HepG2 (cell line): ENCODE results near the gene GLRB. TPM values are rescaled to one million over a fixed set of nuclear protein-coding genes. Genes with fewer than 3 reads are reported as not detected.

ENCODE experiments used
- CBFB ChIP-seq: sonication (generic); formaldehyde crosslinking; IDR thresholded peaks from 2 replicates; pipeline ENCODE4 v1.4.0; 2020; ENCODE audit warnings: missing genetic modification reagents
- CERS6 ChIP-seq: sonication (generic); formaldehyde crosslinking; IDR thresholded peaks from 2 replicates; pipeline ENCODE4 v1.5.0; 2020; ENCODE audit warnings: missing genetic modification reagents
- FUBP1 ChIP-seq: sonication (generic); formaldehyde crosslinking; IDR thresholded peaks from 2 replicates; pipeline ENCODE4 v1.5.1; 2020; ENCODE audit warnings: missing genetic modification reagents, mild to moderate bottlenecking, borderline replicate concordance
- HINFP ChIP-seq: sonication (generic); formaldehyde crosslinking; IDR thresholded peaks from 2 replicates; pipeline ENCODE4 v1.4.0; 2020; ENCODE audit warnings: low read depth, mild to moderate bottlenecking, missing genetic modification reagents
- MEIS2 ChIP-seq: sonication (generic); formaldehyde crosslinking; IDR thresholded peaks from 2 replicates; pipeline ENCODE4 v1.9.0; 2021; ENCODE audit warnings: mild to moderate bottlenecking, missing genetic modification reagents
- NPAS2 ChIP-seq: sonication (generic); formaldehyde crosslinking; IDR thresholded peaks from 2 replicates; pipeline ENCODE4 v1.8.0; 2022; ENCODE audit warnings: mild to moderate bottlenecking, missing genetic modification reagents, borderline replicate concordance
- PLRG1 ChIP-seq: fragments of 450-650 bp; conservative IDR thresholded peaks from 2 replicates; pipeline ENCODE4 v1.6.1; 2016
- POLR2G ChIP-seq: fragments of 200-400 bp; formaldehyde crosslinking; IDR thresholded peaks from 2 replicates; pipeline ENCODE4 v1.6.1; 2018; ENCODE audit warnings: mild to moderate bottlenecking, low read depth, low read length, moderate library complexity
- PRMT3 ChIP-seq: sonication (generic); formaldehyde crosslinking; IDR thresholded peaks from 2 replicates; pipeline ENCODE4 v1.8.1; 2022; ENCODE audit warnings: low read depth, mild to moderate bottlenecking, moderate library complexity, missing genetic modification reagents, borderline replicate concordance
- RBAK ChIP-seq: sonication (generic); formaldehyde crosslinking; IDR thresholded peaks from 2 replicates; pipeline ENCODE4 v1.5.1; 2020; ENCODE audit warnings: mild to moderate bottlenecking, missing genetic modification reagents
- SMC3 ChIP-seq: IDR thresholded peaks from 2 replicates; pipeline ENCODE4 v1.6.1; 2011; ENCODE audit warnings: low read length, improper control_type of control experiment
- SNAPC4 ChIP-seq: sonication (generic); formaldehyde crosslinking; IDR thresholded peaks from 2 replicates; pipeline ENCODE4 v1.4.0; 2020; ENCODE audit warnings: mild to moderate bottlenecking, missing genetic modification reagents
- ZNF142 ChIP-seq: sonication (generic); formaldehyde crosslinking; IDR thresholded peaks from 2 replicates; pipeline ENCODE4 v1.4.0; 2020; ENCODE audit warnings: missing genetic modification reagents
- polyA plus RNA-seq, 8 experiments: library from polyadenylated mRNA; depleted of rRNA in 3 of 8; stranded (reverse) in 7 of 8; unstranded in 1 of 8; fragments of >200 nt; fragmentation: Illumina TruSeq in 4 of 8; extraction: Trizol in 4 of 8; gene quantifications; 2 replicates each; pipeline versions ENCODE4 v1.2.1 to v1.2.3, GENCODE V29; 2011 to 2016; ENCODE audit warnings: low read depth in 4 of 8, missing spikeins in 1 of 8, mixed read lengths in 1 of 8; ENCODE audit not compliant: insufficient read depth in 1 of 8
- total RNA-seq, 5 experiments: library from RNA; depleted of rRNA; stranded (reverse); fragments of >200 nt; fragmentation: Illumina TruSeq; extraction: Trizol; gene quantifications; 2 replicates each; pipeline ENCODE4 v1.2.3, GENCODE V29; 2016; ENCODE audit warnings: low read depth in 1 of 5

The GLRB gene
- total and polyA plus RNA-seq, 2 of the 13 experiments (the other 11 are each of a cell fraction or from before 2014, with no cell fraction given) = 0.17 to 0.24 TPM

- no peak for TF ChIP-seq SNAPC4 (CRISPR knock-in tag)
- no peak for TF ChIP-seq RBAK
- TF ChIP-seq POLR2G = no peak
- TF ChIP-seq CBFB = no peak
- TF ChIP-seq NPAS2 (CRISPR knock-in tag) = no peak
- TF ChIP-seq FUBP1 (CRISPR knock-in tag) = no peak
- 0 out of 2 replicates have a peak, but pooled peaks have one; percentile 74 for TF ChIP-seq PRMT3 (CRISPR knock-in tag)
- no peak for TF ChIP-seq PLRG1
- no peak for TF ChIP-seq HINFP (CRISPR knock-in tag)
- TF ChIP-seq SMC3 = no peak
- peak; percentile 45; the same call in 1 of the 2 replicates for TF ChIP-seq CERS6 (CRISPR knock-in tag)
- peak; percentile 87 for TF ChIP-seq MEIS2 (CRISPR knock-in tag)
- no peak for TF ChIP-seq ZNF142
These were observed 144.5 kb downstream of the GLRB start, which contains the start of gene GRIA2 (continued) for GRCh38 chr4:157220371-157220881.
